ENCODE data around the gene CDH2.

CDH2 gene

DNA sequence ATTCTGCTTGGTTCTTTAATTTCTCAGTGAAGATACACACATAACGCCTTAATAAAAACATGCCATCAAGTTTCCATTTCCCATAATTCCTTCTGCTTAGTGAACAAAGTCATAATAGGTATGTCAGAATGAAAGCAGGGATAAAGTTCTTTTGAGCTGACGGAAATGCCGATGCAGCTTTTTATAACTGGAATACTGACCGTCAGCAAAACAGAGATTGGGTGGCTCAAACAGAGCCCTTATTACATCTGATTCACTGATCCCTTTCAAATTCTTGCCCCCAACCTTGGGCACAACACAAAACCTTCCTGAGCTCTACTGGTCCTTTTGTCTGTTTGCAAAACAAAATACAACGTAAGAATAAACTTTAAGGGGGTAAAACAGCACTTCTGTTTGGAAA lies 140.4 kb downstream of the CDH2 start:
- TF ChIP-seq, protein P1, sequence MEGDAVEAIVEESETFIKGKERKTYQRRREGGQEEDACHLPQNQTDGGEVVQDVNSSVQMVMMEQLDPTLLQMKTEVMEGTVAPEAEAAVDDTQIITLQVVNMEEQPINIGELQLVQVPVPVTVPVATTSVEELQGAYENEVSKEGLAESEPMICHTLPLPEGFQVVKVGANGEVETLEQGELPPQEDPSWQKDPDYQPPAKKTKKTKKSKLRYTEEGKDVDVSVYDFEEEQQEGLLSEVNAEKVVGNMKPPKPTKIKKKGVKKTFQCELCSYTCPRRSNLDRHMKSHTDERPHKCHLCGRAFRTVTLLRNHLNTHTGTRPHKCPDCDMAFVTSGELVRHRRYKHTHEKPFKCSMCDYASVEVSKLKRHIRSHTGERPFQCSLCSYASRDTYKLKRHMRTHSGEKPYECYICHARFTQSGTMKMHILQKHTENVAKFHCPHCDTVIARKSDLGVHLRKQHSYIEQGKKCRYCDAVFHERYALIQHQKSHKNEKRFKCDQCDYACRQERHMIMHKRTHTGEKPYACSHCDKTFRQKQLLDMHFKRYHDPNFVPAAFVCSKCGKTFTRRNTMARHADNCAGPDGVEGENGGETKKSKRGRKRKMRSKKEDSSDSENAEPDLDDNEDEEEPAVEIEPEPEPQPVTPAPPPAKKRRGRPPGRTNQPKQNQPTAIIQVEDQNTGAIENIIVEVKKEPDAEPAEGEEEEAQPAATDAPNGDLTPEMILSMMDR (IDR thresholded peaks at IDR 0.05; ENCODE audit: insufficient read depth, low read length, poor library complexity, severe bottlenecking), result no peak
- TF ChIP-seq EZH2phosphoT487 (conservative IDR thresholded peaks at IDR 0.05; ENCODE audit: low read length), result no peak
- Histone ChIP-seq H3K9me3 (ENCODE audit: insufficient read depth, low read length) (no peaks in the 10 kb centered on the region), H3K9ac (ENCODE audit: low read length) (no peak overlapping the region), H3K9me2 (replicated peaks; ENCODE audit: insufficient read depth, low read length) (no peaks in the 10 kb centered on the region), H3K79me2 (ENCODE audit: insufficient read depth, low read length) (no peaks in the 10 kb centered on the region), H2AFZ (ENCODE audit: low read depth, low read length, severe bottlenecking) (no peak overlapping the region), H3K4me2 (ENCODE audit: low read depth, low read length, poor library complexity, severe bottlenecking) (no peak overlapping the region), H3K27ac (ENCODE audit: low read depth, low read length) (no peak overlapping the region), H4K20me1 (ENCODE audit: low read depth, low read length) (no peaks in the 10 kb centered on the region), H3K4me3 (ENCODE audit: insufficient read depth, low read length, poor library complexity, severe bottlenecking) (no peak overlapping the region), H3K36me3 (ENCODE audit: low read length) (no peaks in the 10 kb centered on the region), H3F3A (ENCODE audit: insufficient read depth) (no peaks in the 10 kb centered on the region), H3K27me3 (ENCODE audit: low read length) (no peaks in the 10 kb centered on the region)

DNA sequence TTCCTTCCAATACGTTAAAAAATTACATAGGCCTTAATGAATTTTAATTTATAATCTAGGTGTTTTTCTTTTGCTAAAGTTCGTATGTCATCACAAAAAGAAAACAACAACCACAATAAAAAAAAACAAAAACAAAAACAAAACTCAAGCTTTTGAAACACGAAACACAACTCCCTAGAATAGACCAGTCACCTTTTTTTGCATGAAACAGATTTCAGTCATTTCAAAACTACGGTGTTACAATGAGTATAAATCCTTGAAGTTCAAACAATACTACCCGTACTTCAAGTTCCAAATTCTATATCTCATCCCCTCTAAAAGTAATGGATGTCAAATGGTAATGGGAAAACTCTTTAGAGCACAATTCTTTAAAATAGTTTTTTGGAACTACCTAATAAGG lies 142.4 kb downstream of the CDH2 start:
- no peaks in the 10 kb centered on the region for H3K9me2 ChIP-seq (replicated peaks; ENCODE audit: insufficient read depth, low read length)
- H3K4me3 ChIP-seq (ENCODE audit: insufficient read depth, low read length, poor library complexity, severe bottlenecking), result no peak overlapping the region
- H3K9me3 ChIP-seq (ENCODE audit: insufficient read depth, low read length), result no peaks in the 10 kb centered on the region
- no peaks in the 10 kb centered on the region for H4K20me1 ChIP-seq (ENCODE audit: low read depth, low read length)
- no peaks in the 10 kb centered on the region for H3K27me3 ChIP-seq (ENCODE audit: low read length)
- TF ChIP-seq, protein P1 (IDR thresholded peaks at IDR 0.05; ENCODE audit: insufficient read depth, low read length, poor library complexity, severe bottlenecking), result no peak
- TF ChIP-seq EZH2phosphoT487 (conservative IDR thresholded peaks at IDR 0.05; ENCODE audit: low read length), result no peak
- no peaks in the 10 kb centered on the region for H3K79me2 ChIP-seq (ENCODE audit: insufficient read depth, low read length)
- H3K4me2 ChIP-seq (ENCODE audit: low read depth, low read length, poor library complexity, severe bottlenecking), result no peak overlapping the region
- H3K9ac ChIP-seq (ENCODE audit: low read length), result no peak overlapping the region
- H3K27ac ChIP-seq (ENCODE audit: low read depth, low read length), result no peak overlapping the region
- H3F3A ChIP-seq (ENCODE audit: insufficient read depth), result no peaks in the 10 kb centered on the region
- H2AFZ ChIP-seq (ENCODE audit: low read depth, low read length, severe bottlenecking), result no peak overlapping the region
- H3K36me3 ChIP-seq (ENCODE audit: low read length), result no peaks in the 10 kb centered on the region

DNA sequence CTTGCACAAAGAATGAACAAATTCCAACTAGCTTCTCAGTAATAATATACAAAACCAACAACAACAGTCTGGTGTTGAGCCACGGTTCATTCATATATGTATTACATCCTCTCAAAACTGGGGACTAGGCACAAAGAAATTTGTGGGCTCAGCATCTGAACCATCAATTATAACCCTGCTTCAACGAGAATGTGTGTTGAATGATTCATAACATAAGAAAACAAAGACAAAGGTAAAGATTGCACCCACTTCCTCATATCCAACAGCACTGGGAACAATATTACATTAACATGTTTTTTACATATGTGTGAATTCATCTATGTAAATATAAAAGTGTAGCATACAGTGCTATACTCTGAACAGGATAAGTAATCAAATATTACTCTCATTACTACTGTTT lies 144.8 kb downstream of the CDH2 start:
- H3K27ac ChIP-seq (ENCODE audit: low read depth, low read length), result no peak overlapping the region
- H3K4me3 ChIP-seq (ENCODE audit: insufficient read depth, low read length, poor library complexity, severe bottlenecking), result no peak overlapping the region
- no peaks in the 10 kb centered on the region for H4K20me1 ChIP-seq (ENCODE audit: low read depth, low read length)
- no peaks in the 10 kb centered on the region for H3K27me3 ChIP-seq (ENCODE audit: low read length)
- no peak overlapping the region for H2AFZ ChIP-seq (ENCODE audit: low read depth, low read length, severe bottlenecking)
- no peaks in the 10 kb centered on the region for H3K36me3 ChIP-seq (ENCODE audit: low read length)
- no peaks in the 10 kb centered on the region for H3F3A ChIP-seq (ENCODE audit: insufficient read depth)
- H3K9me2 ChIP-seq (replicated peaks; ENCODE audit: insufficient read depth, low read length), result no peaks in the 10 kb centered on the region
- no peaks in the 10 kb centered on the region for H3K9me3 ChIP-seq (ENCODE audit: insufficient read depth, low read length)
- no peaks in the 10 kb centered on the region for H3K79me2 ChIP-seq (ENCODE audit: insufficient read depth, low read length)
- H3K4me2 ChIP-seq (ENCODE audit: low read depth, low read length, poor library complexity, severe bottlenecking), result no peak overlapping the region
- TF ChIP-seq EZH2phosphoT487 (conservative IDR thresholded peaks at IDR 0.05; ENCODE audit: low read length), result no peak
- TF ChIP-seq, protein P1 (IDR thresholded peaks at IDR 0.05; ENCODE audit: insufficient read depth, low read length, poor library complexity, severe bottlenecking), result no peak
- no peak overlapping the region for H3K9ac ChIP-seq (ENCODE audit: low read length)
